Chondrocyte (in vitro differentiated cells): ENCODE results near the gene AAK1. TPM values are rescaled to one million over a fixed set of nuclear protein-coding genes. Genes with fewer than 3 reads are reported as not detected.

Source experiments
- DNase-seq: peaks from one replicate; pipeline ENCODE4 v3.0.0; 2021; ENCODE audit warnings: mixed read lengths, low spot score
- H3K27ac Mint-ChIP-seq: one replicate; pipeline ENCODE4 v1.8.0; 2021; ENCODE audit warnings: mild to moderate bottlenecking, moderate library complexity, mixed read lengths; ENCODE audit not compliant: unreplicated experiment
- H3K27me3 Mint-ChIP-seq: 2 replicates; pipeline ENCODE4 v1.8.0; 2021; ENCODE audit warnings: low read depth, mixed read lengths
- H3K36me3 Mint-ChIP-seq: 2 replicates; pipeline ENCODE4 v1.8.0; 2021; ENCODE audit warnings: low read depth, mixed read lengths
- H3K4me1 Mint-ChIP-seq: 2 replicates; pipeline ENCODE4 v1.8.0; 2021; ENCODE audit warnings: low read depth, mild to moderate bottlenecking, mixed read lengths
- H3K4me3 Mint-ChIP-seq: one replicate; pipeline ENCODE4 v1.8.0; 2021; ENCODE audit warnings: mild to moderate bottlenecking, moderate library complexity, mixed read lengths; ENCODE audit not compliant: unreplicated experiment
- H3K9me3 Mint-ChIP-seq: 2 replicates; pipeline ENCODE4 v1.8.0; 2021; ENCODE audit warnings: low read depth, mixed read lengths
- CTCF ChIP-seq: fragments of 200-600 bp; sonication (generic); IDR thresholded peaks from 2 replicates; pipeline ENCODE4 v1.5.0; 2021; ENCODE audit warnings: antibody characterized with exemption, mild to moderate bottlenecking, moderate library complexity
- total RNA-seq: library from RNA; stranded (reverse); gene quantifications from 3 replicates; pipeline ENCODE4 v1.2.1, GENCODE V29; 2021

AAK1 gene
- total RNA-seq, 1 donor from 2014 or later: 97.2 TPM

- Mint-ChIP-seq H3K4me3 (no peak overlapping the region), H3K27ac (no peak overlapping the region), H3K36me3 (peaks cover 8% of the 10 kb centered on the region), H3K9me3 (no peaks in the 10 kb centered on the region), H3K4me1 (no peaks in the 10 kb centered on the region), H3K27me3 (no peaks in the 10 kb centered on the region)
- TF ChIP-seq CTCF: no peak
- DNase-seq: no peak
Measured at GRCh38 chr2:69499242-69499641, 144.3 kb downstream of the AAK1 start.

- no peaks in the 10 kb centered on the region for H3K4me1 Mint-ChIP-seq
- DNase-seq: no peak
- peaks cover 9% of the 10 kb centered on the region for H3K36me3 Mint-ChIP-seq
Measured at GRCh38 chr2:69495861-69496260, 147.7 kb downstream of the AAK1 start.

GRCh38 chr2:69495008-69495407 is 148.5 kb downstream of the AAK1 start:
- H3K27me3 Mint-ChIP-seq: no peaks in the 10 kb centered on the region
- TF ChIP-seq CTCF: no peak
- no peak for DNase-seq
- peaks cover 4% of the 10 kb centered on the region for H3K4me1 Mint-ChIP-seq
- H3K27ac Mint-ChIP-seq: no peak overlapping the region
- no peaks in the 10 kb centered on the region for H3K9me3 Mint-ChIP-seq
- peaks cover 12% of the 10 kb centered on the region for H3K36me3 Mint-ChIP-seq
- H3K4me3 Mint-ChIP-seq: no peak overlapping the region

More at GRCh38 chr2:69495861-69496260, 147.7 kb downstream of the AAK1 start:
- Mint-ChIP-seq H3K4me3 (no peak overlapping the region), H3K27ac (no peak overlapping the region), H3K9me3 (no peaks in the 10 kb centered on the region), H3K27me3 (no peaks in the 10 kb centered on the region)
- no peak for TF ChIP-seq CTCF

- no peaks in the 10 kb centered on the region for H3K27me3 Mint-ChIP-seq
- H3K9me3 Mint-ChIP-seq: no peaks in the 10 kb centered on the region
- peaks cover 16% of the 10 kb centered on the region for H3K36me3 Mint-ChIP-seq
- no peak overlapping the region for H3K4me3 Mint-ChIP-seq
- peaks cover 5% of the 10 kb centered on the region for H3K4me1 Mint-ChIP-seq
- DNase-seq: no peak
- H3K27ac Mint-ChIP-seq: no peak overlapping the region
- TF ChIP-seq CTCF: no peak
Measured at GRCh38 chr2:69494126-69494525, 149.4 kb downstream of the AAK1 start.

- no peak overlapping the region for H3K27ac Mint-ChIP-seq
- no peak overlapping the region for H3K4me3 Mint-ChIP-seq
- no peak for DNase-seq
- no peaks in the 10 kb centered on the region for H3K27me3 Mint-ChIP-seq
- H3K4me1 Mint-ChIP-seq: peaks cover 5% of the 10 kb centered on the region
- no peaks in the 10 kb centered on the region for H3K9me3 Mint-ChIP-seq
- TF ChIP-seq CTCF: no peak
- H3K36me3 Mint-ChIP-seq: peaks cover 20% of the 10 kb centered on the region
Measured at GRCh38 chr2:69493268-69493667, 150.3 kb downstream of the AAK1 start.
